GM19035 (cell line): ENCODE results near the gene ECI1.
"Not testable (repeated sequence)": the region's sequence is repeated elsewhere in the genome, so short reads cannot be mapped to it uniquely, and the experiment has no call there.

Source experiments
- ATAC-seq: cut with Tn5 transposase; IDR thresholded peaks from one replicate; pipeline ENCODE4 v1.9.1; 2021; ENCODE audit not compliant: unreplicated experiment

The ECI1 gene

GRCh38 chr16:2256531-2257140 is 5.2 kb upstream of the ECI1 start:
- ATAC-seq: no peak

- no peak for ATAC-seq
These were observed 1.9 kb upstream of the ECI1 start for GRCh38 chr16:2253293-2253692.

GRCh38 chr16:2252806-2253148 is 1.4 kb upstream of the ECI1 start:
- no peak for ATAC-seq

- no peak for ATAC-seq
These were observed 613 bp downstream of the ECI1 start for GRCh38 chr16:2250652-2251295.

GRCh38 chr16:2246301-2246885 is 5.0 kb downstream of the ECI1 start:
- ATAC-seq: no peak

GRCh38 chr16:2244926-2245795 is 6.2 kb downstream of the ECI1 start:
- ATAC-seq: no peak

GRCh38 chr16:2244301-2244700 is 7.1 kb downstream of the ECI1 start:
- ATAC-seq: no peak

GRCh38 chr16:2243781-2244180 is 7.6 kb downstream of the ECI1 start:
- no peak for ATAC-seq

- no peak for ATAC-seq
These were observed 8.3 kb downstream of the ECI1 start for GRCh38 chr16:2243031-2243528.

- ATAC-seq: no peak
These were observed 8.8 kb downstream of the ECI1 start for GRCh38 chr16:2242598-2242997.

- not testable (repeated sequence) for ATAC-seq
These were observed 11.1 kb downstream of the ECI1 start for GRCh38 chr16:2240331-2240730.

- ATAC-seq: no peak
These were observed 12.3 kb downstream of the ECI1 start for GRCh38 chr16:2238838-2239675.

GRCh38 chr16:2238150-2238837 is 13.1 kb downstream of the ECI1 start:
- no peak for ATAC-seq

GRCh38 chr16:2237493-2238149 is 13.8 kb downstream of the ECI1 start:
- ATAC-seq: no peak

- ATAC-seq: no peak
These were observed 14.3 kb downstream of the ECI1 start for GRCh38 chr16:2237102-2237482.

GRCh38 chr16:2236337-2237101 is 14.9 kb downstream of the ECI1 start, which contains the start of gene DNASE1L2:
TSS of gene DNASE1L2 (plus strand) at chr16:2236444. CDS start at chr16:2236817, 373 bp downstream.
- no peak for ATAC-seq

- ATAC-seq: no peak
These were observed 15.6 kb downstream of the ECI1 start for GRCh38 chr16:2235695-2236336.

- no peak for ATAC-seq
These were observed 16.1 kb downstream of the ECI1 start for GRCh38 chr16:2235234-2235651.
